ENCODE data around the gene CCDC102B.

DNA sequence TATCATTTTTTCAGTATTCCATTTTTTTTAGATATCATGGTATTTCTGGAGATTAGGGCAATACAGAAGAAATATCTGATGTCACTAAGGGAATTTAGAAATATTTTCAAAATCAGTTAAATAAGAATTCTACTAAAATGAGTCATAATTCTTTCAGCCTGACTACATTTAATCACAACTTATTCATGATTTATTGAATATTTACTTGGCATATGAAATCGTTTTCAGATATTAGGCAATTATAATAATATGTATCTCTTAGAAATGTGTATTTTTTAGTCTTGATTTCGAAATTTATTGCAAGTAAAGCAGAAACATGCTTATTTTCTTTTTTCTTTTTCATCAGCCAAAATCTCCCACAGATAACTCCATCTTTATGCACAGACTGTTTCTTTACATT is 142.2 kb downstream of the CCDC102B start:
- TF ChIP-seq CTCF (IDR thresholded peaks at IDR 0.05) (no peak), POLR2A (IDR thresholded peaks at IDR 0.05) (no peak)

Data from right lobe of liver (tissue), 4 donors.